Retinal pigment epithelial cell (primary cell): ENCODE results near the gene GINS1.

ENCODE experiments used
- DNase-seq: peaks from one replicate; pipeline ENCODE4 v3.0.0-alpha.2; 2010; ENCODE audit warnings: low read depth
- H3K4me3 ChIP-seq: 2 replicates; pipeline ENCODE4 v1.5.1; 2011; ENCODE audit warnings: mild to moderate bottlenecking, low read length, control low read depth, moderate library complexity
- TF ChIP-seq, protein P1 (sequence below): conservative IDR thresholded peaks from 2 replicates; pipeline ENCODE4 v1.5.1; 2011; ENCODE audit warnings: low read depth, low read length, control low read depth, inconsistent platforms

Gene GINS1

GRCh38 chr20:25368976-25369375 is 38.5 kb upstream of the GINS1 start:
- TF ChIP-seq, protein P1, sequence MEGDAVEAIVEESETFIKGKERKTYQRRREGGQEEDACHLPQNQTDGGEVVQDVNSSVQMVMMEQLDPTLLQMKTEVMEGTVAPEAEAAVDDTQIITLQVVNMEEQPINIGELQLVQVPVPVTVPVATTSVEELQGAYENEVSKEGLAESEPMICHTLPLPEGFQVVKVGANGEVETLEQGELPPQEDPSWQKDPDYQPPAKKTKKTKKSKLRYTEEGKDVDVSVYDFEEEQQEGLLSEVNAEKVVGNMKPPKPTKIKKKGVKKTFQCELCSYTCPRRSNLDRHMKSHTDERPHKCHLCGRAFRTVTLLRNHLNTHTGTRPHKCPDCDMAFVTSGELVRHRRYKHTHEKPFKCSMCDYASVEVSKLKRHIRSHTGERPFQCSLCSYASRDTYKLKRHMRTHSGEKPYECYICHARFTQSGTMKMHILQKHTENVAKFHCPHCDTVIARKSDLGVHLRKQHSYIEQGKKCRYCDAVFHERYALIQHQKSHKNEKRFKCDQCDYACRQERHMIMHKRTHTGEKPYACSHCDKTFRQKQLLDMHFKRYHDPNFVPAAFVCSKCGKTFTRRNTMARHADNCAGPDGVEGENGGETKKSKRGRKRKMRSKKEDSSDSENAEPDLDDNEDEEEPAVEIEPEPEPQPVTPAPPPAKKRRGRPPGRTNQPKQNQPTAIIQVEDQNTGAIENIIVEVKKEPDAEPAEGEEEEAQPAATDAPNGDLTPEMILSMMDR = no peak
- DNase-seq = no peak
- H3K4me3 ChIP-seq = no peak overlapping the region

- DNase-seq = no peak
- H3K4me3 ChIP-seq = no peak overlapping the region
- TF ChIP-seq, protein P1 = no peak
These were observed 37.9 kb upstream of the GINS1 start for GRCh38 chr20:25369529-25369928.

DNA sequence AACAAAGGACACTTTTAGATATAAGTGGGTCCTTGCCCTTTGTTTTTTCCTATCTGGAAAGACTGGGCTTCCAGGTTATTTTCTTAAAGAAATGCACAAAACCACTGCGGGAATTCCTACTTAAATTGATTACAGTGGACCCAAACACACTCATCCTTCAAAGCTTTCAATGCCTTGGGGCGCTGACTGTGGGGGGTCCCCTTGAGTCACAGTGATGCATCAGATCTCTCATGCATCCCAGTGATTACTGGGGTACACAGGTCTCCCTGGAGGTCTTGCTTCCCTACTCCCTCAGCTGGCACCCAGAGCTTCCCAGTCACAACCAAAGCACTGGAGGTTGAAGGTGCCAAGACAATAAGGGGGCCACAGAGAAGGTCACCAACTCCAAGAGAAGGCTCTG is 37.5 kb upstream of the GINS1 start:
- TF ChIP-seq, protein P1 = no peak
- DNase-seq = no peak

GRCh38 chr20:25372584-25373336 is 34.7 kb upstream of the GINS1 start:
- DNase-seq = no peak
- no peak overlapping the region for H3K4me3 ChIP-seq
- TF ChIP-seq, protein P1 = no peak

More for the DNA sequence above, 37.5 kb upstream of the GINS1 start:
- H3K4me3 ChIP-seq = no peak overlapping the region

- TF ChIP-seq, protein P1 = no peak
- DNase-seq = no peak
- no peak overlapping the region for H3K4me3 ChIP-seq
These were observed 32.6 kb upstream of the GINS1 start for GRCh38 chr20:25374842-25375241.

- TF ChIP-seq, protein P1 = no peak
- H3K4me3 ChIP-seq = no peak overlapping the region
- no peak for DNase-seq
These were observed 31.2 kb upstream of the GINS1 start for GRCh38 chr20:25376236-25376635.

- no peak for DNase-seq
- no peak overlapping the region for H3K4me3 ChIP-seq
- TF ChIP-seq, protein P1 = no peak
These were observed 30.6 kb upstream of the GINS1 start for GRCh38 chr20:25376886-25377285.
